Body of pancreas (tissue), 4 donors: ENCODE data around the gene NHLRC1.

Experiments
- POLR2A ChIP-seq, 3 donors: fragments of 450-650 bp; IDR thresholded peaks; one replicate each; pipeline ENCODE4 v1.6.1; 2016; ENCODE audit warnings: antibody characterized with exemption in 3 of 3, mild to moderate bottlenecking in 2 of 3
- TF ChIP-seq, protein P1 (sequence below), 7 experiments: fragments of 450-650 bp in 4 of 7; fragments of 200-600 bp in 3 of 7; sonication (generic) in 3 of 7; IDR thresholded peaks; one replicate each; pipeline ENCODE4 v1.5.1; 2016 to 2019; ENCODE audit warnings: antibody characterized with exemption in 7 of 7

GRCh38 chr6:18102783-18103509 lies 19.5 kb downstream of the NHLRC1 start:
- TF ChIP-seq, protein P1, sequence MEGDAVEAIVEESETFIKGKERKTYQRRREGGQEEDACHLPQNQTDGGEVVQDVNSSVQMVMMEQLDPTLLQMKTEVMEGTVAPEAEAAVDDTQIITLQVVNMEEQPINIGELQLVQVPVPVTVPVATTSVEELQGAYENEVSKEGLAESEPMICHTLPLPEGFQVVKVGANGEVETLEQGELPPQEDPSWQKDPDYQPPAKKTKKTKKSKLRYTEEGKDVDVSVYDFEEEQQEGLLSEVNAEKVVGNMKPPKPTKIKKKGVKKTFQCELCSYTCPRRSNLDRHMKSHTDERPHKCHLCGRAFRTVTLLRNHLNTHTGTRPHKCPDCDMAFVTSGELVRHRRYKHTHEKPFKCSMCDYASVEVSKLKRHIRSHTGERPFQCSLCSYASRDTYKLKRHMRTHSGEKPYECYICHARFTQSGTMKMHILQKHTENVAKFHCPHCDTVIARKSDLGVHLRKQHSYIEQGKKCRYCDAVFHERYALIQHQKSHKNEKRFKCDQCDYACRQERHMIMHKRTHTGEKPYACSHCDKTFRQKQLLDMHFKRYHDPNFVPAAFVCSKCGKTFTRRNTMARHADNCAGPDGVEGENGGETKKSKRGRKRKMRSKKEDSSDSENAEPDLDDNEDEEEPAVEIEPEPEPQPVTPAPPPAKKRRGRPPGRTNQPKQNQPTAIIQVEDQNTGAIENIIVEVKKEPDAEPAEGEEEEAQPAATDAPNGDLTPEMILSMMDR (IDR thresholded peaks at IDR 0.05): no peak
- TF ChIP-seq POLR2A (IDR thresholded peaks at IDR 0.05): no peak
